Stimulated activated CD8-positive, alpha-beta memory T cell treated with anti-CD3 and anti-CD28 coated beads, Interleukin-12 subunit alpha, Interleukin-12 subunit beta, amount 100 ng/mL, for 24 hours (primary cell): ENCODE measurements around the gene ANO2.
A peak's percentile ranks its signal among the peaks of the same experiment; 100 is the strongest.

Experiments
- DNase-seq: peaks from one replicate; pipeline ENCODE4 v3.0.0-alpha.2; 2020; ENCODE audit errors: extremely low read depth

Gene ANO2

GRCh38 chr12:5945071-5946008 is at the start of gene ANO2:
Gene ANO2 (minus strand): TSS chr12:5945259. CDS start chr12:5945217, 42 bp downstream.
- no peak for DNase-seq

GRCh38 chr12:5989621-5990020 is 44.6 kb upstream of the ANO2 start:
- DNase-seq: no peak

- DNase-seq: peak; percentile 20
These were observed 43.6 kb upstream of the ANO2 start for GRCh38 chr12:5988659-5989116.

- no peak for DNase-seq
These were observed 43.0 kb upstream of the ANO2 start for GRCh38 chr12:5988088-5988487.

- no peak for DNase-seq
These were observed 42.5 kb upstream of the ANO2 start for GRCh38 chr12:5987573-5987972.

GRCh38 chr12:5985471-5985870 is 40.4 kb upstream of the ANO2 start:
- DNase-seq: no peak

GRCh38 chr12:5984873-5985272 is 39.8 kb upstream of the ANO2 start:
- DNase-seq: no peak

GRCh38 chr12:5982106-5982505 is 37.0 kb upstream of the ANO2 start:
- no peak for DNase-seq

GRCh38 chr12:5977556-5977955 is 32.5 kb upstream of the ANO2 start:
- no peak for DNase-seq

GRCh38 chr12:5976711-5977110 is 31.7 kb upstream of the ANO2 start:
- DNase-seq: no peak

GRCh38 chr12:5976196-5976595 is 31.1 kb upstream of the ANO2 start:
- DNase-seq: no peak

- DNase-seq: no peak
These were observed 28.5 kb upstream of the ANO2 start for GRCh38 chr12:5973461-5974115.

- DNase-seq: no peak
These were observed 27.3 kb upstream of the ANO2 start for GRCh38 chr12:5972387-5972786.

GRCh38 chr12:5971194-5971850 is 26.3 kb upstream of the ANO2 start:
- no peak for DNase-seq

- no peak for DNase-seq
These were observed 25.1 kb upstream of the ANO2 start for GRCh38 chr12:5969974-5970690.

- DNase-seq: no peak
These were observed 24.3 kb upstream of the ANO2 start for GRCh38 chr12:5969156-5969973.

GRCh38 chr12:5967645-5968415 is 22.8 kb upstream of the ANO2 start:
- DNase-seq: no peak

GRCh38 chr12:5966486-5967095 is 21.5 kb upstream of the ANO2 start:
- DNase-seq: no peak

- peak; percentile 17 for DNase-seq
These were observed 20.9 kb upstream of the ANO2 start for GRCh38 chr12:5965950-5966383.
